T-helper 1 cell (primary cell): Measurements from ENCODE around the gene HSPA12A.

ENCODE experiments used
- DNase-seq, 5 donors: peaks; one replicate each; pipeline ENCODE4 v3.0.0-alpha.2; 2012 to 2020

Gene HSPA12A

DNA sequence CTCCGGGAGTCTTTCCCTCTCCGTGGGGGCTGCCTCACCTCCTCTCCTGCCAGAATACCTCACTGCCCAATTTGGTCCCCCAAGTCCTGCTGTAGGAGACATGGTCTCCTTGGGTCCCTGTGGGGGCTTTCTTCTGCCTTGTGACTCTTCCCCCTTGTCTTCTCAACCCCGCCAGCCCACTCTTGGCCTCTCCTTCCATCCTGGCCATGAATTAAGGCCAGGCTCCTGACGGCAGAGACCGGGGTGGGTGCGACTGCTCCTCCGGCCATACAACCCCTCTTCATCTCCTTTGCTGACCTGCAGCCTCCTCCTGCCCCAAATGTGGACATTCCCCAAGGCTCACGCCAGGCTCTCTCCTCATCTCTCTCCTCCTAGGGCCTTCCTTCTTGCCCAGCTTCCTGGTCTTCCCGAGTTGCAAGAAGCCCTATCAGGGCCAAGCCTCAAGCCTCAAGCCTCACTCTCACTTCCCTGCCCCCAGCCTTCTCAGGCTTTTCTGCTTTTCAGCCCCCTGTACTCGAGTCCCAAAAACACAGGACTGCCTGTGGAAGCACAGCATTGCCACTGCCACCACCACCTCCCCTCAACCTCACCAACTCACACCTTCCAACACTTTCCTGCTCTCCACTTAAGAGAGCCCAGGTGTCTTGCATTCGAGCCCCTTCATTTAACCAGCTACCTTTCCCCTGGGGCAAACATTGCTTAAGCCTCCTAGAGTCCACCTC lies 120.3 kb downstream of the HSPA12A start:
- DNase-seq = no peak

DNA sequence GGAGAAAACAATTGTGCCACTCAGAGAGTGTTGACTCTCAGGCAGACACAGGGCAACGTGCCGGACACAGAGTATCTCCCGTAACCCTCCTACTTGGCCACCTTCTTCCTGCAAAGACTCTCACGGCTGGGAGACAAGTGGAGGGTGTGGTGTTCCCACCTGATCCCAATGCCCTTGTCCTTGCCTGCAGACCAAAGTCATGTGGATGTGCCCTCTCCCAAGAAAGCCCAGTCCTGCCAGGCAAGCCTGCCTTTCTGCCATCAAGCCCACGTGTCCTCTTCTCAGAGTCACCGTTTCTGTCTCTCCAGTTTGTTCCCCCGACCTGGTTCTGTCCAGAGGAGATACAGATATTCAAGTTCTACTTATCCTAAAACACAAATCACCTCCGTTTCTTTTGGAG lies 120.9 kb downstream of the HSPA12A start:
- no peak for DNase-seq
